GM23248 (cell line): ENCODE measurements around the gene BAD. TPM values are rescaled to one million over a fixed set of nuclear protein-coding genes. Genes with fewer than 3 reads are reported as not detected.
A peak's percentile ranks its signal among the peaks of the same experiment; 100 is the strongest.

ENCODE experiments used
- DNase-seq: peaks from one replicate; pipeline ENCODE4 v3.0.0-alpha.2; 2015
- H2AFZ ChIP-seq: fragments of 200-600 bp; sonication (generic); 2 replicates; pipeline ENCODE4 v1.6.1; 2016; ENCODE audit warnings: antibody characterized with exemption
- H3F3A ChIP-seq: fragments of 200-600 bp; sonication (generic); 2 replicates; pipeline ENCODE4 v1.6.1; 2016; ENCODE audit warnings: mild to moderate bottlenecking, antibody characterized with exemption, mixed run types; ENCODE audit not compliant: insufficient read depth
- H3K27ac ChIP-seq: fragments of 200-600 bp; sonication (generic); 2 replicates; pipeline ENCODE4 v1.5.1; 2016; ENCODE audit warnings: mild to moderate bottlenecking
- H3K27me3 ChIP-seq: fragments of 200-600 bp; sonication (generic); replicated peaks from 2 replicates; pipeline ENCODE4 v1.6.1; 2016; ENCODE audit warnings: mild to moderate bottlenecking; ENCODE audit not compliant: insufficient read depth
- H3K36me3 ChIP-seq: fragments of 200-600 bp; sonication (generic); 2 replicates; pipeline ENCODE4 v1.6.1; 2016; ENCODE audit warnings: low read depth, mild to moderate bottlenecking
- H3K4me1 ChIP-seq: fragments of 200-600 bp; sonication (generic); 2 replicates; pipeline ENCODE4 v1.6.1; 2016; ENCODE audit warnings: mild to moderate bottlenecking; ENCODE audit not compliant: insufficient read depth
- H3K4me2 ChIP-seq: fragments of 200-600 bp; sonication (generic); one replicate; pipeline ENCODE4 v1.6.1; 2016; ENCODE audit warnings: mild to moderate bottlenecking; ENCODE audit not compliant: unreplicated experiment
- H3K4me3 ChIP-seq: fragments of 200-600 bp; sonication (generic); 2 replicates; pipeline ENCODE4 v1.5.1; 2016; ENCODE audit warnings: mild to moderate bottlenecking
- H3K79me2 ChIP-seq: fragments of 200-600 bp; sonication (generic); 2 replicates; pipeline ENCODE4 v1.6.1; 2016; ENCODE audit warnings: mild to moderate bottlenecking; ENCODE audit not compliant: insufficient read depth
- H3K9ac ChIP-seq: fragments of 200-600 bp; sonication (generic); 2 replicates; pipeline ENCODE4 v1.6.1; 2016; ENCODE audit warnings: mild to moderate bottlenecking
- H3K9me2 ChIP-seq: fragments of 200-600 bp; sonication (generic); 2 replicates; pipeline ENCODE4 v1.6.1; 2016; ENCODE audit warnings: mixed run types, mild to moderate bottlenecking, moderate library complexity; ENCODE audit not compliant: insufficient read depth
- H3K9me3 ChIP-seq: fragments of 200-600 bp; sonication (generic); one replicate; pipeline ENCODE4 v1.6.1; 2017; ENCODE audit warnings: low read depth
- H4K20me1 ChIP-seq: fragments of 200-600 bp; sonication (generic); 2 replicates; pipeline ENCODE4 v1.6.0; 2016; ENCODE audit not compliant: insufficient read depth
- EZH2 ChIP-seq: fragments of 200-600 bp; sonication (generic); IDR thresholded peaks from 2 replicates; pipeline ENCODE4 v1.6.1; 2018; ENCODE audit warnings: antibody characterized with exemption, mild to moderate bottlenecking; ENCODE audit not compliant: insufficient read depth, poor library complexity, severe bottlenecking
- EZH2phosphoT487 ChIP-seq: fragments of 200-600 bp; sonication (generic); IDR thresholded peaks from 2 replicates; pipeline ENCODE4 v1.6.1; 2018; ENCODE audit warnings: antibody characterized with exemption, moderate library complexity, mild to moderate bottlenecking, low read depth; ENCODE audit not compliant: insufficient read depth
- WGBS, 2 experiments: methylation state at CpG; one replicate each; pipeline ENCODE4 v1.1.6; 2015 to 2017; ENCODE audit warnings: low lambda C conversion rate in 2 of 2, low coverage in 1 of 2; ENCODE audit errors: missing lambda C conversion rate in 2 of 2; 5-methylcytosine and 5-hydroxymethylcytosine counted together
- in situ Hi-C: fragments of 300-500 bp; cut with MboI; formaldehyde crosslinking; loops from 2 replicates; pipeline ENCODE4 v1.15.0; 2020
- polyA plus RNA-seq: library from polyadenylated mRNA; unstranded; fragments of >200 nt; fragmentation: Nextera tagmentation; extraction: Ambion mirVana; gene quantifications from 2 replicates; pipeline ENCODE4 v1.2.1, GENCODE V29; 2016
- total RNA-seq: library from RNA; depleted of rRNA; stranded (reverse); fragments of >200 nt; shearing (Covaris generic); gene quantifications from 2 replicates; pipeline ENCODE4 v1.2.3, GENCODE V29; 2014

Gene BAD
- total and polyA plus RNA-seq, 2 experiments from 2014 or later, result 146 to 170 TPM

DNA sequence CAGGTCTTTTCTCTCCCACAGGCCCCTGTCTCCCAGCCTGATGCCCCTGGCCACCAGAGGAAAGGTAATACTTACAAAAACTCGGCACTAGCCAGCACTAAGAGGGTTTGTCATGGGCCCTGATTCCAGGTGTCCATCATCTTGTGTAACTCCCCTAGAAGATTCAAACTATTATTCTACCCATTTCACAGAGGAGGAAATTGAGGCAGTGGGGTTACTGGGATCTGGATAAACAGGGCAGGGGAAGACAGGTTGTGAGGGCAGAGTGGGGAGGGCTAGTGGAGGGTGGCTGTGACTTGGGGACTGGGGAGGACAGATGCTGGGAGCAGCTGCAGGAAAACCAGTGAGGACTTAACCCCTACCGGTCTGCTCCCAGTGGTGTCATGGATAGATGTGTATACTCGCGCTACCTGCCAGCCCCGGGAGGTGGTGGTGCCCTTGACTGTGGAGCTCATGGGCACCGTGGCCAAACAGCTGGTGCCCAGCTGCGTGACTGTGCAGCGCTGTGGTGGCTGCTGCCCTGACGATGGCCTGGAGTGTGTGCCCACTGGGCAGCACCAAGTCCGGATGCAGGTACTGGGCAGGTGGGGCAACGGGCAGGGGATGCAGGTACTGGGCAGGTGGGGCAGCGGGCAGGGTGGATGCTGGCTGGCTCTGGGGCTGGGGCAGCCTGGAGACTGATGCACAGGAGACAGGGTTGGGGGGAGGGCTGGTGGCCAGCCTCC lies 48.9 kb downstream of the BAD start:
- Histone ChIP-seq H3K27me3 (no peaks in the 10 kb centered on the region), H3K27ac (no peak overlapping the region), H3K9me2 (no peaks in the 10 kb centered on the region), H2AFZ (no peak overlapping the region), H3K4me3 (peak overlapping the region; percentile 82), H3K9ac (peak overlapping the region; percentile 63), H3K4me2 (peak overlapping the region; percentile 80), H3F3A (peaks cover 10% of the 10 kb centered on the region; the same call in 1 of the 2 replicates), H3K79me2 (0 out of 2 replicates have a peak, but pooled peaks cover 15% of the 10 kb centered on the region), H4K20me1 (no peaks in the 10 kb centered on the region), H3K4me1 (peaks cover 6% of the 10 kb centered on the region), H3K9me3 (no peaks in the 10 kb centered on the region), H3K36me3 (no peaks in the 10 kb centered on the region)
- TF ChIP-seq EZH2 (no peak), EZH2phosphoT487 (no peak)
- in situ Hi-C loops, result no loop called here
- no peak for DNase-seq
- 71 to 76% methylated on average over 11 to 12 of the region's 12 CpGs for WGBS, 2 experiments

DNA sequence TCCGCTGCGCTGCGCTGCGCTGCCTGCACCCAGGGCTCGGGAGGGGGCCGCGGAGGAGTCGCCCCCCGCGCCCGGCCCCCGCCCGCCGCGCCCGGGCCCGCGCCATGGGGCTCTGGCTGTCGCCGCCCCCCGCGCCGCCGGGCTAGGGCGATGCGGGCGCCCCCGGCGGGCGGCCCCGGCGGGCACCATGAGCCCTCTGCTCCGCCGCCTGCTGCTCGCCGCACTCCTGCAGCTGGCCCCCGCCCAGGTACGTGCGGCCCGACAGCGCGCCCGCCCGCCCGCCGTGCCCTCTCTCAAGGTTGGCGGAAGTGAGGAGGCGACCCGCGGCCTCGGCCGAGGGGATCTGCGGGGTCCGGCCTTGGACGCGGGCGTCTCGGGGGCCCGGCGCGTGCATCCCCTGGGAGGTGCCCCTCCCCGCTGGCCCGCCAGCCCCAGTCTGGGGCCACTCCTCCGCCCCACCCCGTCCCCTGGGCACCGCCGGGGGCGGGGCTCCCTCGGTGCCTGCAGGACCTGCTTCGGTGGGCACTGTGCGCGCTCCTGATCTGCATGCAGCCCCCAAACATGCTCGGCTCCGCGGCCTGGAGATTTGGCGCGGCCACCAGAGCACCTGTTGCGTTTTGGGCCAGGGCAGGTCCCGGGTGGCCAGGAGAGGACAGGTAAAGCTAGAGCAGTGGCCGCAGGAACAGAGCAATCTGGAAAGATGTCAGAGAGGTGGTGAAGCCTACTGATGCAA lies 49.7 kb downstream of the BAD start:
- Histone ChIP-seq H3K36me3 (no peaks in the 10 kb centered on the region), H3K79me2 (0 out of 2 replicates have a peak, but pooled peaks cover 15% of the 10 kb centered on the region), H2AFZ (peak overlapping the region; percentile 65; the same call in 1 of the 2 replicates), H3F3A (peaks cover 2% of the 10 kb centered on the region; the same call in 1 of the 2 replicates), H3K9me2 (no peaks in the 10 kb centered on the region), H3K27ac (no peak overlapping the region), H3K9ac (peak overlapping the region; percentile 63), H3K4me1 (no peaks in the 10 kb centered on the region), H4K20me1 (no peaks in the 10 kb centered on the region), H3K9me3 (no peaks in the 10 kb centered on the region), H3K27me3 (no peaks in the 10 kb centered on the region), H3K4me2 (peak overlapping the region; percentile 80), H3K4me3 (peak overlapping the region; percentile 82)
- peak; percentile 75 for DNase-seq
- 2 to 4% methylated on average over 9 to 35 of the region's 80 CpGs for WGBS, 2 experiments
- TF ChIP-seq EZH2, result no peak
- TF ChIP-seq EZH2phosphoT487, result no peak
- in situ Hi-C loops, result no loop called here

DNA sequence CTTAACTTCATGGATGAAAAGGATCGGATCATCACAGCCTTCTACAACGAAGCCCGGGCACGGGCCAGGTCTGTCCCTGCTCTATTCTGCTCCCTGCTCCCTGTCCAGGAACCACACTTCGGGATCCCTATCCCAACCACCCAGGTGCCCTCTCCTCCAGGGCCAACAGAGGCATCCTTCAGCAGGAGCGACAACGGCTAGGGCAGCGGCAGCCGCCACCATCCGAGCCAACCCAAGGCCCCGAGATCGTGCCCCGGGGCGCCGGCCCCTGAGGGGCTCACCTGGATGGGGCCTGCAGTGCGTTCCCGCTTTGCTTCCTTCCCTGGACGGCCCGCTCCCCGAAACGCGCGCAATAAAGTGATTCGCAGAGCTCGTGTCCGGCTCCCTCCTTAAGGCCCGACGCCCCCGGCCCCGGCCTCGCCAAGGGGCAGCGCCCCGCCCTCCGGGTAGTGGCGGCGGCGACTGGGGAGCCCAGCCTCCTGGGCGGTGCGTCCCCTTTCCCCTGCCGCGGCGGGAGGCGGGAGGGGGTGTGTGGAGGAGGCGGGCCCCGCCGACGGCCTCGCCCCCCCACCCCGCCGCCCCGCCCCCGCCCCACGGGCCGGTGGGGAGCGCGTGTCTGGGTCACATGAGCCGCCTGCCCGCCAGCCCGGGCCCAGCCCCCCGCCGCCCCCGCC lies 50.4 kb downstream of the BAD start, which contains the start of gene VEGFB:
Gene VEGFB (plus strand): TSS at position 672 of the 674 bp plus-strand sequence. CDS start 250 bp downstream, outside the sequence.
- Histone ChIP-seq H3K36me3 (no peaks in the 10 kb centered on the region), H3K4me1 (no peaks in the 10 kb centered on the region), H3K9me2 (no peaks in the 10 kb centered on the region), H2AFZ (peak within 1 kb of the TSS; percentile 65; the same call in 1 of the 2 replicates), H3F3A (peaks cover 3% of the 10 kb centered on the region; the same call in 1 of the 2 replicates), H4K20me1 (no peaks in the 10 kb centered on the region), H3K9ac (peak within 1 kb of the TSS; percentile 63), H3K27me3 (no peaks in the 10 kb centered on the region), H3K79me2 (0 out of 2 replicates have a peak, but pooled peaks cover 15% of the 10 kb centered on the region), H3K4me3 (peak within 1 kb of the TSS; percentile 82), H3K27ac (no peak within 1 kb of the TSS), H3K4me2 (peak within 1 kb of the TSS; percentile 80), H3K9me3 (no peaks in the 10 kb centered on the region)
- TF ChIP-seq EZH2 (no peak), EZH2phosphoT487 (no peak)
- in situ Hi-C loops, result no loop called here
- 4 to 7% methylated on average over 32 to 51 of the region's 62 CpGs for WGBS, 2 experiments
- DNase-seq, result peak; percentile 59

DNA sequence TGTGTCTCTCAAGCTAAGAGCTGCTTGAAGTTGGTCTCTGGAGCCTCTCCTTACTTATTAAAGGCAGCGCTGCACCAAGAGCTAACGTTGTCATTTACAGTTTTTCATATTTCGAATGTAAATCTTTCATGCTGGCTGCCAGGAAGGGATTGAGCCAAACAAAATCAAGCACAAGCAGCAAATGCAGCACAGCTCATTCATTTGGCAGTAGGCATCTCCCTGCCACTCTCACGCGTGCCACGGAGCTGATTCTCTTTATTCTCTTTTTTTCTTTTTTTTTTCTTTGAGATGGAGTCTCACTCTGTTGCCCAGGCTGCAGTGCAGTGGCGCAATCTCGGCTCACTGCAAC lies 51.5 kb downstream of the BAD start:
- peaks cover 6% of the 10 kb centered on the region; the same call in 1 of the 2 replicates for H3F3A ChIP-seq
- H3K4me3 ChIP-seq, result no peak overlapping the region
- H3K36me3 ChIP-seq, result no peaks in the 10 kb centered on the region
- no peak overlapping the region for H3K27ac ChIP-seq
- H3K9ac ChIP-seq, result no peak overlapping the region
- H3K4me2 ChIP-seq, result no peak overlapping the region
- H4K20me1 ChIP-seq, result no peaks in the 10 kb centered on the region
- H3K9me2 ChIP-seq, result no peaks in the 10 kb centered on the region
- H3K27me3 ChIP-seq, result no peaks in the 10 kb centered on the region
- in situ Hi-C loops, result no loop called here
- no peaks in the 10 kb centered on the region for H3K4me1 ChIP-seq
- TF ChIP-seq EZH2phosphoT487, result no peak
- no peak for TF ChIP-seq EZH2
- no peak overlapping the region for H2AFZ ChIP-seq
- H3K79me2 ChIP-seq, result peaks cover 19% of the 10 kb centered on the region
- no peaks in the 10 kb centered on the region for H3K9me3 ChIP-seq
- WGBS, 2 experiments, result 64 to 71% methylated on average over 8 of the region's 8 CpGs
- DNase-seq, result no peak
